ENCODE data around the gene DEFB113. TPM values are rescaled to one million over a fixed set of nuclear protein-coding genes. Genes with fewer than 3 reads are reported as not detected.
A peak's percentile ranks its signal among the peaks of the same experiment; 100 is the strongest.

The DEFB113 gene
- total and polyA plus RNA-seq, 11 donors = not detected

GRCh38 chr6:49934770-49935169 lies 34.7 kb downstream of the DEFB113 start:
- Histone ChIP-seq H3K4me1 (no peaks in the 10 kb centered on the region), H3K4me3 (no peak overlapping the region), H3K9me3 (no peaks in the 10 kb centered on the region), H3K36me3 (no peaks in the 10 kb centered on the region), H3K27me3 (peaks cover 0 to 4% (median 0%) of the 10 kb centered on the region in 9 donors), H3K27ac (no peak overlapping the region)
- ATAC-seq (no peak), DNase-seq (no peak)
- intact Hi-C loops (cut with DNase I) = no loop called here
- no peak for TF ChIP-seq CTCF (IDR thresholded peaks at IDR 0.05)
- no peak for TF ChIP-seq POLR2A (IDR thresholded peaks at IDR 0.05)
- 35 to 67% (median 47%) methylated on average over 1 of the region's 1 CpG for WGBS, 4 donors

- Histone ChIP-seq H3K27ac (no peak overlapping the region), H3K4me1 (no peaks in the 10 kb centered on the region), H3K9me3 (no peaks in the 10 kb centered on the region), H3K4me3 (no peak overlapping the region), H3K36me3 (no peaks in the 10 kb centered on the region), H3K27me3 (peaks cover 0 to 4% (median 0%) of the 10 kb centered on the region in 9 donors)
- ATAC-seq = no peak
- intact Hi-C loops (cut with DNase I) = no loop called here
- DNase-seq = peak in 1 of 5 donors; percentile 48
- no peak for TF ChIP-seq POLR2A (IDR thresholded peaks at IDR 0.05)
- TF ChIP-seq CTCF (IDR thresholded peaks at IDR 0.05) = no peak
- 91 to 93% (median 93%) methylated on average over 14 to 21 of the region's 21 CpGs for WGBS, 4 donors
Observed at GRCh38 chr6:49933526-49933925, 35.9 kb downstream of the DEFB113 start.

- ATAC-seq = no peak
- TF ChIP-seq POLR2A (IDR thresholded peaks at IDR 0.05) (no peak), CTCF (IDR thresholded peaks at IDR 0.05) (no peak)
- intact Hi-C loops (cut with DNase I) = no loop called here
Observed at GRCh38 chr6:49929340-49929739, 40.1 kb downstream of the DEFB113 start.

GRCh38 chr6:49923826-49924225 lies 45.6 kb downstream of the DEFB113 start:
- H3K36me3 ChIP-seq = no peaks in the 10 kb centered on the region
- ATAC-seq (no peak), DNase-seq (no peak)
- H3K27ac ChIP-seq = no peak overlapping the region
- no peaks in the 10 kb centered on the region for H3K9me3 ChIP-seq
- no peaks in the 10 kb centered on the region for H3K27me3 ChIP-seq
- 51 to 58% (median 54%) methylated on average over 3 of the region's 3 CpGs for WGBS, 4 donors
- intact Hi-C loops (cut with DNase I) = no loop called here
- TF ChIP-seq POLR2A (IDR thresholded peaks at IDR 0.05) (no peak), CTCF (IDR thresholded peaks at IDR 0.05) (no peak)
- no peaks in the 10 kb centered on the region for H3K4me1 ChIP-seq
- H3K4me3 ChIP-seq = no peak overlapping the region

More at GRCh38 chr6:49929340-49929739, 40.1 kb downstream of the DEFB113 start:
- H3K27me3 ChIP-seq = peaks cover 0 to 4% (median 0%) of the 10 kb centered on the region in 9 donors
- no peaks in the 10 kb centered on the region for H3K4me1 ChIP-seq
- no peak overlapping the region for H3K27ac ChIP-seq
- H3K36me3 ChIP-seq = no peaks in the 10 kb centered on the region
- no peak for DNase-seq
- no peaks in the 10 kb centered on the region for H3K9me3 ChIP-seq
- no peak overlapping the region for H3K4me3 ChIP-seq
